Measurements from ENCODE around the gene CHURC1. TPM values are rescaled to one million over a fixed set of nuclear protein-coding genes. Genes with fewer than 3 reads are reported as not detected.

Gene CHURC1
- total RNA-seq, 1 donor from 2014 or later = 69.6 TPM

DNA sequence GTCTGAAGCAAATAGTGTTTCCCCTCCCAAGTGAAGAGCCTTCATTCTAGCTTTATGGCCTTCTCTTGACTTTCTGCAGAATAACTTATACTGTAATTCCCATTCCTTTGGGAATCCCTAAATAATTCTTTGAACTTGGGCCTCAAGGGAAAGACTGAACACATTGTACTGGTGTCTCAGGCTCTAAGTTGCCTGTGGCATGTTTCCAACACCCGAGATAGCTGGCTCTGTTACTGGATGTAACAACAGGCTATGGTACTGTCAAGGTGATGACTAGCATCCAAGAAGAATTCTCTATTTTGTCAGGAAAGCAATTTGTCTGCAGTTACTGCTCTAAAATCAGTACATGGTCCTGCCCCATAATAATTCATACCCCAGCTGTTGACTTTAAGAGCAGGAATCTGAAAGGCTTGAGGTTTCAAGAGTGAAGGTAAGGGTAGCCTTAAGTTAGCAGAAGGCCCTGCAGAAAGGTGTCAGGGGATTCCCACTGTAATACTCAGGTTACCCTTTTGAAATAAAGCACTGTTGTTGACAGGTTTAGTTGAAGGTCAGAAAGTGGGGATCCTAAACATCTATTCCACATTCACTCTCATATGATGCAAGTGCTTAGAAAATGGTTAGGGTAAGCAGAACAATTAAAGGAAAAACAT lies 23.0 kb downstream of the CHURC1 start:
- no peaks in the 10 kb centered on the region for H3K27me3 Mint-ChIP-seq
- TF ChIP-seq, protein P1, sequence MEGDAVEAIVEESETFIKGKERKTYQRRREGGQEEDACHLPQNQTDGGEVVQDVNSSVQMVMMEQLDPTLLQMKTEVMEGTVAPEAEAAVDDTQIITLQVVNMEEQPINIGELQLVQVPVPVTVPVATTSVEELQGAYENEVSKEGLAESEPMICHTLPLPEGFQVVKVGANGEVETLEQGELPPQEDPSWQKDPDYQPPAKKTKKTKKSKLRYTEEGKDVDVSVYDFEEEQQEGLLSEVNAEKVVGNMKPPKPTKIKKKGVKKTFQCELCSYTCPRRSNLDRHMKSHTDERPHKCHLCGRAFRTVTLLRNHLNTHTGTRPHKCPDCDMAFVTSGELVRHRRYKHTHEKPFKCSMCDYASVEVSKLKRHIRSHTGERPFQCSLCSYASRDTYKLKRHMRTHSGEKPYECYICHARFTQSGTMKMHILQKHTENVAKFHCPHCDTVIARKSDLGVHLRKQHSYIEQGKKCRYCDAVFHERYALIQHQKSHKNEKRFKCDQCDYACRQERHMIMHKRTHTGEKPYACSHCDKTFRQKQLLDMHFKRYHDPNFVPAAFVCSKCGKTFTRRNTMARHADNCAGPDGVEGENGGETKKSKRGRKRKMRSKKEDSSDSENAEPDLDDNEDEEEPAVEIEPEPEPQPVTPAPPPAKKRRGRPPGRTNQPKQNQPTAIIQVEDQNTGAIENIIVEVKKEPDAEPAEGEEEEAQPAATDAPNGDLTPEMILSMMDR (IDR thresholded peaks at IDR 0.05) = no peak
- no peaks in the 10 kb centered on the region for H3K9me3 Mint-ChIP-seq
- ChIA-PET CTCF (interaction anchor here (1.1 kb wide), 1 partner anchor 10 kb away, joined by 3 read pairs; no protein-coding TSS in a partner anchor), POLR2A (no interaction called here)
- peak overlapping the region; percentile 3 for H3K27ac Mint-ChIP-seq
- intact Hi-C loops (cut with micrococcal nuclease) = no loop called here
- H3K4me1 Mint-ChIP-seq = no peaks in the 10 kb centered on the region
- H3K4me3 Mint-ChIP-seq = no peak overlapping the region
- ATAC-seq (ENCODE audit: low read depth) = no peak
- H3K36me3 Mint-ChIP-seq (ENCODE audit: low read depth) = peaks cover 89% of the 10 kb centered on the region
- no peak for DNase-seq

DNA sequence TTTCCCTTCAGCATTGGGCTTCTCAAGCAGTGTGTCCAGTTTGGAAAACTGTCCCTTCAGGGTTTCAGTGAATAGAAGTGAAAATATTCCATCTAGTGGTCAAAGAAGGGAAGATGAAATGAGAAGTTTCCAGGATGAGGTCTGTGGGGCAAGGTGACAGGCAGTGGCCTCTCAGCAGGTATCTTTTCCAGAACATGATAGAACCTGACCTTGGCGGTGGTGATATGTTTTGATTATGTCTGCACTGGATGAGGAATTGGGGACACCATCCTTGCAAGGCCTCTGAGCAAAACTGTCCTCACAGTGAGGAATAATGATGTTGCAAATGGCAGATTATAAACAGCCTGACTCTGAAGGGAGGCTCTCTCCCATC lies 23.6 kb downstream of the CHURC1 start:
- POLR2A ChIA-PET = no interaction called here
- H3K27ac Mint-ChIP-seq = no peak overlapping the region
- intact Hi-C loops (cut with micrococcal nuclease) = no loop called here
- H3K27me3 Mint-ChIP-seq = no peaks in the 10 kb centered on the region
- H3K4me3 Mint-ChIP-seq = no peak overlapping the region
- no peaks in the 10 kb centered on the region for H3K4me1 Mint-ChIP-seq
- DNase-seq (no peak), ATAC-seq (ENCODE audit: low read depth) (no peak)
- H3K36me3 Mint-ChIP-seq (ENCODE audit: low read depth) = peaks cover 84% of the 10 kb centered on the region
- CTCF ChIA-PET = interaction anchor here (1.1 kb wide), 1 partner anchor 9 kb away, joined by 3 read pairs; no protein-coding TSS in a partner anchor
- TF ChIP-seq, protein P1 (IDR thresholded peaks at IDR 0.05) = no peak
- no peaks in the 10 kb centered on the region for H3K9me3 Mint-ChIP-seq

DNA sequence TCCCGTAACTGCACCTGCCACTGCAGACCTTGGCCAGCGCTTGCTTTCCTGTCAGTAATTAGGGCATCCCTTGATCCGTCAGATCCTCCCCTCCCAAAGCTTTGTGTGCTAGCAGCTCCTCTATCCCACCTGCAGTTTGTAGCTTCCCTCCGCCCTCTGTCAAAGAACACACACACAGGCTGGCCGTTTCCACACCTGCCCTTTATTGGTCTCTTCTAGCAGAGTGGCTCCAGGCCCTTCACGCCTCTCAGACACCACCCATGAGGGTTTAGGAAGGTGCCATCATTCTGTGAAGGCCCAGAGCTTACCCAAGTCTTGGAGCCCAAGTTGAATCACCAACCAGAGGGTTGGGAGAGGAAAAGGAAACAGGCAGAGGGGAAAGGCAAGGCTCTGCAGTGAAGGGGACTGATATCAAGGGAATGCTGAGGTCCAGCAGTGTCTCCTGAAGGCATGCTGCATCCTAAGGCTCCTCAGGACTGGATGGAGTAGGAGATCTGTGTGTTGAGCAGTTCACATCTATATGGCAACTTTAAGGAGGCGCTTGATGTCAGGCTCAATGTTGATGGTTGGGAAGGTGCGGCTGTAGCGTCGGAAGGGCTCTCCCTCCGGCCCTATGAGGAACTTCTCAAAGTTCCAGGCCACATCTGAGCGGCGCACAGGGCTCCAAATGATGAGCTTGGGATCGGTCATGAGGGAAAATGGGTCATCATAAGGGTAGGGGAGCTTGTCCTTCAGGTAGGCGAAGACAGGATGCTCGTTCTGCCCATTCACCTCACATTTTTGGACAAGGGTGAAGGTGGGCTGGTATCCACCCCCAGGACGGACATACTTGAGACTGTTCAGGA lies 24.9 kb downstream of the CHURC1 start:
- no peak overlapping the region for H3K4me3 Mint-ChIP-seq
- ATAC-seq (ENCODE audit: low read depth) = no peak
- DNase-seq = no peak
- H3K36me3 Mint-ChIP-seq (ENCODE audit: low read depth) = peaks cover 76% of the 10 kb centered on the region
- intact Hi-C loops (cut with micrococcal nuclease) = no loop called here
- ChIA-PET CTCF (no interaction called here), POLR2A (no interaction called here)
- no peaks in the 10 kb centered on the region for H3K27me3 Mint-ChIP-seq
- no peaks in the 10 kb centered on the region for H3K9me3 Mint-ChIP-seq
- TF ChIP-seq, protein P1 (IDR thresholded peaks at IDR 0.05) = no peak
- peak overlapping the region; percentile 37 for H3K27ac Mint-ChIP-seq
- H3K4me1 Mint-ChIP-seq = peaks cover 11% of the 10 kb centered on the region

DNA sequence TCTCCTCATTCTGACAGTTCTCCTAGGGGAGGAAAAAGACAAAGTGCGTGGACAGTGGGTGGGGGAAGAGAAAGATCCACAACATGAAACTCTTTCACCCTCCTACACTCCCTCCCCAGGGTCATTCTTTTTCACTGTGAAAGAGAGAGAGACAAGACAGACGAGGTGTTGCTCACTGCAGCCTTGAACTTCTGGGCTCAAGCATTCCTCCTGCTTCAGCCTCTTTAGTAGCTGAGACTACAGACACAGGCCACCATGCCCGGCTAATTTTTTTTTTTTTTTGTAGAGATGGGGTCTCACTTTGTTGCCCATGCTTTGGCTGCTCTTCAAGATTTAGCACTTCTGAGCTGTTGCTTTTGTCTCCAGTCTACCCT lies 25.5 kb downstream of the CHURC1 start:
- intact Hi-C loops (cut with micrococcal nuclease) = no loop called here
- no peak overlapping the region for H3K4me3 Mint-ChIP-seq
- H3K27me3 Mint-ChIP-seq = no peaks in the 10 kb centered on the region
- TF ChIP-seq, protein P1 (IDR thresholded peaks at IDR 0.05) = no peak
- no peaks in the 10 kb centered on the region for H3K9me3 Mint-ChIP-seq
- CTCF ChIA-PET = no interaction called here
- peaks cover 15% of the 10 kb centered on the region for H3K4me1 Mint-ChIP-seq
- peaks cover 76% of the 10 kb centered on the region for H3K36me3 Mint-ChIP-seq (ENCODE audit: low read depth)
- DNase-seq (no peak), ATAC-seq (ENCODE audit: low read depth) (no peak)
- POLR2A ChIA-PET = interaction anchor here (0.7 kb wide), 1 partner anchor 1002 kb away, joined by 3 read pairs; no protein-coding TSS in a partner anchor
- H3K27ac Mint-ChIP-seq = no peak overlapping the region

DNA sequence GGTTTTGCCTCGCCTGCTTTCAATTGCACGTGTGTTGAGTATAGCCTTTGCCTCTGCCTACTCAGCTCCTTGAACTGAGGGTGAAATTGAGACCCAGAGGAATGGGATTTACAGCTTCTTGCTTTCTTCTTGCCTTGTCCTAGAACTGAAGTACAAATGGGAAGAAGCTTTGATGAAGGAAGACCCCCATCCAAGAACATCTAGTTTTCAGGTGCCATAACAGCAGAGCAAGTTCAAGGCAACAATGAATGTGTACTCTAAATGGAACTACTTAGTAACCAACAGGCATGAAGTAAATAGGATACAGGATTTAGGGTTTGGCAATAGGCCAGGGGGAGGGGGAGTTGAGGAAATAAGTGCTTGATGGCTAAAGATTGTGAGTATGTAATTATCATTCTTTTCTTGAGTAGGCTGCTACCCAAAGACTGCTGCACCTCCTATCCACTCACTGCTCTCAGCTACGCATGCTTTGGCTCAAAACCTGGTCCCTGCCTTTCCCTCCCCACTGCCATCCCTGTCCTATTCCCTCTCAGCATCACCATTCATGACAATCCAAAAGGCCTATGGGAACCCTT lies 26.2 kb downstream of the CHURC1 start:
- TF ChIP-seq, protein P1 (IDR thresholded peaks at IDR 0.05) = no peak
- intact Hi-C loops (cut with micrococcal nuclease) = no loop called here
- ATAC-seq (ENCODE audit: low read depth) (no peak), DNase-seq (no peak)
- Mint-ChIP-seq H3K36me3 (ENCODE audit: low read depth) (peaks cover 77% of the 10 kb centered on the region), H3K27me3 (no peaks in the 10 kb centered on the region), H3K4me1 (peaks cover 15% of the 10 kb centered on the region), H3K4me3 (no peak overlapping the region), H3K9me3 (no peaks in the 10 kb centered on the region), H3K27ac (no peak overlapping the region)
- ChIA-PET POLR2A (interaction anchor here (0.7 kb wide), 1 partner anchor 1001 kb away, joined by 3 read pairs; no protein-coding TSS in a partner anchor), CTCF (no interaction called here)
